HepG2 (cell line): Measurements from ENCODE around the gene VAV2. TPM values are rescaled to one million over a fixed set of nuclear protein-coding genes. Genes with fewer than 3 reads are reported as not detected.
A peak's percentile ranks its signal among the peaks of the same experiment; 100 is the strongest.

Experiments used
- ATAC-seq: fragments of 200-7000 bp; cut with Tn5 transposase; 3 replicates; pipeline ENCODE4 v1.9.1; 2020; ENCODE audit warnings: mild to moderate bottlenecking, moderate library complexity
- BruUV-seq: library from RNA; stranded (reverse); fragments of 400-500 nt; replicated peaks from 2 replicates; lab custom pipeline; 2021; lab: Mats Ljungman, UMichigan
- CTCF ChIA-PET: fragments of 300-600 bp; formaldehyde crosslinking; extraction: SDS; loops from one replicate; lab custom pipeline; 2021; ENCODE audit warnings: low total read pairs, inconsistent platforms, low intra/inter-chr PET ratio; lab: Yijun Ruan, JAX
- POLR2A ChIA-PET: fragments of 350-600 bp; sonication (Branson Sonifier 250); formaldehyde crosslinking; loops from one replicate; lab custom pipeline; 2020; ENCODE audit warnings: antibody characterized with exemption, inconsistent platforms; lab: Yijun Ruan, JAX
- DNase-seq: peaks from one replicate; pipeline ENCODE4 v3.0.0-alpha.2; 2015; ENCODE audit warnings: low spot score
- FAIRE-seq: peaks from 3 replicates; lab custom pipeline; 2011; peaks lifted over from hg19 to GRCh38; lab: Jason Lieb, UNC
- H2AFZ ChIP-seq: one replicate; pipeline ENCODE4 v1.6.1; 2011; ENCODE audit warnings: low read length, inconsistent platforms
- H3K27ac ChIP-seq: fragments of 300-600 bp; 3 replicates; pipeline ENCODE4 v1.8.0; 2011; ENCODE audit warnings: mixed run types, mild to moderate bottlenecking, mixed read lengths, low read length, inconsistent platforms; ENCODE audit not compliant: insufficient read depth; ENCODE audit errors: extremely low read length
- H3K27me3 ChIP-seq, 2 experiments: fragments of 200-600 bp in 1 of 2; 2 replicates in 1 of 2; 3 replicates in 1 of 2; pipeline versions ENCODE4 v1.6.0 to v1.8.0; 2011; ENCODE audit warnings: low read length in 2 of 2, mild to moderate bottlenecking in 2 of 2, moderate library complexity in 2 of 2, inconsistent platforms in 1 of 2; ENCODE audit not compliant: insufficient read depth in 2 of 2, control insufficient read depth in 1 of 2
- H3K36me3 ChIP-seq, 2 experiments: fragments of 200-600 bp in 1 of 2; replicated peaks in 1 of 2; 2 replicates in 1 of 2; 3 replicates in 1 of 2; pipeline versions ENCODE4 v1.5.1 to v1.8.0; 2011; ENCODE audit warnings: low read length in 2 of 2, inconsistent platforms in 1 of 2; ENCODE audit not compliant: insufficient read depth in 2 of 2, control insufficient read depth in 1 of 2
- H3K4me1 ChIP-seq: 2 replicates; pipeline ENCODE4 v1.5.1; 2012; ENCODE audit warnings: low read length, inconsistent platforms; ENCODE audit not compliant: insufficient read depth
- H3K4me2 ChIP-seq: 2 replicates; pipeline ENCODE4 v1.6.0; 2011; ENCODE audit warnings: low read depth, low read length, inconsistent platforms
- H3K4me3 ChIP-seq, 3 experiments: fragments of 200-600 bp in 1 of 3; sonication (generic), shearing (Covaris generic) in 1 of 3; replicated peaks in 1 of 3; 2 replicates each; pipeline ENCODE4 v1.5.1; 2011 to 2016; ENCODE audit warnings: low read length in 3 of 3, inconsistent platforms in 2 of 3, low read depth in 2 of 3, mild to moderate bottlenecking in 2 of 3, control low read depth in 1 of 3, mixed read lengths in 1 of 3; ENCODE audit not compliant: insufficient read depth in 1 of 3
- H3K79me2 ChIP-seq: one replicate; pipeline ENCODE4 v1.6.1; 2011; ENCODE audit warnings: low read length, inconsistent platforms; ENCODE audit not compliant: insufficient read depth
- H3K9ac ChIP-seq: 2 replicates; pipeline ENCODE4 v1.6.0; 2011; ENCODE audit warnings: mild to moderate bottlenecking, low read depth, low read length, inconsistent platforms; ENCODE audit not compliant: insufficient read depth
- H3K9me3 ChIP-seq: 2 replicates; pipeline ENCODE4 v1.5.1; 2012; ENCODE audit warnings: mild to moderate bottlenecking, low read length
- H4K20me1 ChIP-seq: 2 replicates; pipeline ENCODE4 v1.6.0; 2011; ENCODE audit warnings: inconsistent platforms, mild to moderate bottlenecking, low read length, moderate library complexity; ENCODE audit not compliant: insufficient read depth
- AGO2 ChIP-seq: fragments of 200-400 bp; formaldehyde crosslinking; optimal IDR thresholded peaks from 2 replicates; pipeline ENCODE3; 2017; ENCODE audit warnings: mild to moderate bottlenecking, low read depth, low read length, moderate library complexity
- MZF1 ChIP-seq: sonication (generic); formaldehyde crosslinking; IDR thresholded peaks from 2 replicates; pipeline ENCODE4 v1.8.1; 2023; ENCODE audit warnings: mild to moderate bottlenecking, missing genetic modification reagents, borderline replicate concordance
- TAF1 ChIP-seq: sonication (generic); formaldehyde crosslinking; IDR thresholded peaks from 2 replicates; pipeline ENCODE4 v1.4.0; 2020; ENCODE audit warnings: missing genetic modification reagents
- ZNF557 ChIP-seq: sonication (generic); formaldehyde crosslinking; IDR thresholded peaks from 2 replicates; pipeline ENCODE4 v1.4.0; 2020; ENCODE audit warnings: missing genetic modification reagents
- WGBS: methylation state at CpG from one replicate; pipeline ENCODE4 v1.1.6; 2017; ENCODE audit warnings: low lambda C conversion rate; 5-methylcytosine and 5-hydroxymethylcytosine counted together
- in situ Hi-C: cut with HindIII; loops from 2 replicates; pipeline ENCODE4 v1.10.0; 2017; ENCODE audit warnings: low pct_unique_long_range_greater_than_20kb; ENCODE audit not compliant: extremely low pct_ligation_motif_present
- intact Hi-C: fragments of 100-400 bp; cut with micrococcal nuclease; formaldehyde crosslinking; loops from one replicate; pipeline ENCODE4 v1.10.0; 2022; ENCODE audit not compliant: unreplicated experiment
- polyA plus RNA-seq, 8 experiments: library from polyadenylated mRNA; depleted of rRNA in 3 of 8; stranded (reverse) in 7 of 8; unstranded in 1 of 8; fragments of >200 nt; fragmentation: Illumina TruSeq in 4 of 8; extraction: Trizol in 4 of 8; gene quantifications; 2 replicates each; pipeline versions ENCODE4 v1.2.1 to v1.2.3, GENCODE V29; 2011 to 2016; ENCODE audit warnings: low read depth in 4 of 8, missing spikeins in 1 of 8, mixed read lengths in 1 of 8; ENCODE audit not compliant: insufficient read depth in 1 of 8
- total RNA-seq, 5 experiments: library from RNA; depleted of rRNA; stranded (reverse); fragments of >200 nt; fragmentation: Illumina TruSeq; extraction: Trizol; gene quantifications; 2 replicates each; pipeline ENCODE4 v1.2.3, GENCODE V29; 2016; ENCODE audit warnings: low read depth in 1 of 5
- TF ChIP-seq, protein P1 (sequence below): sonication (generic); formaldehyde crosslinking; IDR thresholded peaks from 2 replicates; pipeline ENCODE4 v1.5.1; 2020; ENCODE audit warnings: mild to moderate bottlenecking, missing genetic modification reagents

The VAV2 gene
- total and polyA plus RNA-seq, 2 of the 13 experiments (the other 11 are each of a cell fraction or from before 2014, with no cell fraction given) = 22.5 to 22.9 TPM

DNA sequence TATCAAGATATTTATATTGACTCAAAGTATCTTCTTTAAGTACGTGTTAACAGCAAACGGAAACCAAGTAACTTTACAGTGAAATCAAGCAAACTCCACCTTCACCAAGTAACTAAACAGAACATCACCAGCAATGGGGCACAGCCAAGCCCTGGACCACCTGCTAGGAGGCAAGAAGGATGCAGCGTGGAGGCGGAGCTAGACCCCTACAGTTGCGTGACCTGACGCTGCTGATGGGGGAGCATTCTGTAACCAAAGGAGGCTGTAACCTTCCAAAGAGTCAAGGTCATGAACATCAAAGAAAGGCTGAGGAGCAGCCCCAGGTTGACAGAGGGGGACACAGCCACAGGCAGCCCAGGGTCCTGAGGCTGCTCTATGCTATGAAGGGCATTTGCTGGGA, 6.1 kb downstream of the VAV2 start (continued):
- TF ChIP-seq, protein P1, sequence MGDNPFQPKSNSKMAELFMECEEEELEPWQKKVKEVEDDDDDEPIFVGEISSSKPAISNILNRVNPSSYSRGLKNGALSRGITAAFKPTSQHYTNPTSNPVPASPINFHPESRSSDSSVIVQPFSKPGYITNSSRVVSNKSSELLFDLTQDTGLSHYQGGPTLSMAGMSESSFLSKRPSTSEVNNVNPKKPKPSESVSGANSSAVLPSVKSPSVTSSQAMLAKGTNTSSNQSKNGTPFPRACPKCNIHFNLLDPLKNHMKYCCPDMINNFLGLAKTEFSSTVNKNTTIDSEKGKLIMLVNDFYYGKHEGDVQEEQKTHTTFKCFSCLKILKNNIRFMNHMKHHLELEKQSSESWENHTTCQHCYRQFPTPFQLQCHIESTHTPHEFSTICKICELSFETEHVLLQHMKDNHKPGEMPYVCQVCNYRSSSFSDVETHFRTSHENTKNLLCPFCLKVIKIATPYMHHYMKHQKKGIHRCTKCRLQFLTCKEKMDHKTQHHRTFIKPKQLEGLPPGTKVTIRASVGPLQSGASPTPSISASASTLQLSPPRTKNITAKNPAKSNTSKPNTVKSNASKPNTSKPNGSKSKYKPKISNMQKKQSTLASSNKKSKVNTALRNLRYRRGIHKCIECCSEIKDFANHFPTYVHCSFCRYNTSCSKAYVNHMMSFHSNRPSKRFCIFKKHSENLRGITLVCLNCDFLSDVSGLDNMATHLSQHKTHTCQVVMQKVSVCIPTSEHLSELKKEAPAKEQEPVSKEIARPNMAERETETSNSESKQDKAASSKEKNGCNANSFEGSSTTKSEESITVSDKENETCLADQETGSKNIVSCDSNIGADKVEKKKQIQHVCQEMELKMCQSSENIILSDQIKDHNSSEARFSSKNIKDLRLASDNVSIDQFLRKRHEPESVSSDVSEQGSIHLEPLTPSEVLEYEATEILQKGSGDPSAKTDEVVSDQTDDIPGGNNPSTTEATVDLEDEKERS (CRISPR knock-in tag) = no peak
- TF ChIP-seq ZNF557 (CRISPR knock-in tag) = no peak
- TF ChIP-seq TAF1 (CRISPR knock-in tag) = no peak

DNA sequence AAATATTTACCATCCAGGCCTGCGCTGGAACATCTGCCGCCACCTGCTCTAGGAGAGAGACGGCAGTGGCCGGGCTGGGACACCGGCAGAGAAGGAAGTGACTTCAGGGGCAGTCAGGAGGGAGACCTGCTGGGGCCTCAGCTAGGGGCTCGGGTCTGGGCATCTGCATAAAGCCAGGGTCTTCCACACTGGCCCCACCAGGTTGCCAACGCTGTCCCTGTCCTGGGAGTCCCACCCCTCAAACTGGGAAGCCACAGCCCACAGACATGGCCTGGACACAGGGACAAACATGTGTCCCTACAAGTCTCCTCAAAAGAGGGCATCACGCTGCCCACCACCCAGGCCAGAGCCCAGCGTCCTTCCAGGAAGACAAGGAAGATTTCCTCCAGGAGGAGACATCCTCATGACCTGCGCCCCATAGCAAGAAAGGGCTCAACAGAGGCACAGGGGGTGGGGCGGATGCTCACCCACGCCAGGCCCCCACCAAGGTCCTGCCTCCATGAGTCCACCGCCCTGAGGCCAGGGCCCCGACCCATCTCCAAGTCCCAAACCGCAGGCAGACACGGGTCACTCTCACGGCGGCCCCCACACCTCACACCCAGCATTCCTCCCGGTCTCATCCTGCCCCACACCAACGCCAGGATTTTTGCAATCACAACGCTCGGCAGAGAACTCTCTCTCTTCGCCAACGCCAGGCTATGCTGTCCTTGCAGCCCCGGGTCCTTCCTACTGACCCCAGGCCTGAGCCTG, 9.0 kb downstream of the VAV2 start:
- Histone ChIP-seq H3K4me3 (no peak overlapping the region), H3K27ac (no peak overlapping the region), H3K9me3 (no peaks in the 10 kb centered on the region), H3K79me2 (peaks cover 94% of the 10 kb centered on the region), H3K27me3 (no peaks in the 10 kb centered on the region), H3K4me1 (peaks cover 66% of the 10 kb centered on the region), H3K9ac (no peak overlapping the region), H2AFZ (no peak overlapping the region), H4K20me1 (peaks cover 33% of the 10 kb centered on the region), H3K4me2 (no peak overlapping the region), H3K36me3 (peaks cover 4 to 16% of the 10 kb centered on the region in 2 experiments; a peak in 4 of 5 replicates)
- ChIA-PET CTCF (no interaction called here), POLR2A (no interaction called here)
- no peak for ATAC-seq
- DNase-seq = no peak
- intact Hi-C loops (no loop called here), in situ Hi-C loops (no loop called here)
- no TSS peak for BruUV-seq
- peak; percentile 62 for TF ChIP-seq AGO2
- no peak for TF ChIP-seq MZF1 (CRISPR knock-in tag)
- no peak for FAIRE-seq
- 90% methylated on average over 15 of the region's 25 CpGs for WGBS
